ENCODE measurements around the gene MT2A.

DNA sequence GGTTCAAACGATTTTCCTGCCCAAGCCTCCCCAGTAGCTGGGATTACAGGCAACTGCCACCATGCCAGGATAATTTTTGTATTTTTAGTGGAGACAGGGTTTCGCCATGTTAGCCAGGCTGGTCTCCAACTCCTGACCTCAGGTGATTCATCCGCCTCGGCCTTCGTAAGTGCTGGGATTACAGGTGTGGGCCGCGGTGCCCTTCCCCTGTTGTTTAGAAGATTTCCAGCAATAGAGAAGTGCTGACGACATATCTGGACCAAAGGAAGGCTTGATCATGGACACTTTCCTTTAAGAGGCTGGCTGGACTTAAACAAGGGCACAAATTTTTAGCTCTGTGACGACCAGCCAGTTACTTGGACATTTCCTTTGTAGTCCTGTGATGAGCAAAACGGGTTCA lies 22.8 kb downstream of the MT2A start:
- TF ChIP-seq, protein P1, sequence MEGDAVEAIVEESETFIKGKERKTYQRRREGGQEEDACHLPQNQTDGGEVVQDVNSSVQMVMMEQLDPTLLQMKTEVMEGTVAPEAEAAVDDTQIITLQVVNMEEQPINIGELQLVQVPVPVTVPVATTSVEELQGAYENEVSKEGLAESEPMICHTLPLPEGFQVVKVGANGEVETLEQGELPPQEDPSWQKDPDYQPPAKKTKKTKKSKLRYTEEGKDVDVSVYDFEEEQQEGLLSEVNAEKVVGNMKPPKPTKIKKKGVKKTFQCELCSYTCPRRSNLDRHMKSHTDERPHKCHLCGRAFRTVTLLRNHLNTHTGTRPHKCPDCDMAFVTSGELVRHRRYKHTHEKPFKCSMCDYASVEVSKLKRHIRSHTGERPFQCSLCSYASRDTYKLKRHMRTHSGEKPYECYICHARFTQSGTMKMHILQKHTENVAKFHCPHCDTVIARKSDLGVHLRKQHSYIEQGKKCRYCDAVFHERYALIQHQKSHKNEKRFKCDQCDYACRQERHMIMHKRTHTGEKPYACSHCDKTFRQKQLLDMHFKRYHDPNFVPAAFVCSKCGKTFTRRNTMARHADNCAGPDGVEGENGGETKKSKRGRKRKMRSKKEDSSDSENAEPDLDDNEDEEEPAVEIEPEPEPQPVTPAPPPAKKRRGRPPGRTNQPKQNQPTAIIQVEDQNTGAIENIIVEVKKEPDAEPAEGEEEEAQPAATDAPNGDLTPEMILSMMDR (IDR thresholded peaks at IDR 0.05): no peak
- no peak for TF ChIP-seq POLR2A (IDR thresholded peaks at IDR 0.05)
